GM18498 (cell line): ENCODE measurements around the gene C17orf75.

Source experiments
- ATAC-seq: cut with Tn5 transposase; IDR thresholded peaks from one replicate; pipeline ENCODE4 v1.9.1; 2021; ENCODE audit warnings: mild to moderate bottlenecking, moderate library complexity; ENCODE audit not compliant: unreplicated experiment

The C17orf75 gene

GRCh38 chr17:32279891-32280716 is 61.9 kb downstream of the C17orf75 start:
- ATAC-seq = no peak

- ATAC-seq = no peak
These were observed 63.2 kb downstream of the C17orf75 start for GRCh38 chr17:32278815-32279214.
